Stomach smooth muscle (tissue), 2 donors: ENCODE results near the gene PRKAG3.
A peak's percentile ranks its signal among the peaks of the same experiment; 100 is the strongest.

Experiments used
- H3K27ac ChIP-seq: one replicate; pipeline ENCODE4 v1.7.0; 2013; ENCODE audit warnings: mild to moderate bottlenecking, low read length, inconsistent platforms
- H3K27me3 ChIP-seq, 2 donors: one replicate each; pipeline ENCODE4 v1.7.0; 2013; ENCODE audit warnings: low read length in 2 of 2; ENCODE audit not compliant: insufficient read depth in 2 of 2, control insufficient read depth in 1 of 2
- H3K36me3 ChIP-seq, 2 donors: one replicate each; pipeline ENCODE4 v1.7.0; 2013; ENCODE audit warnings: low read length in 2 of 2; ENCODE audit not compliant: control insufficient read depth in 2 of 2, insufficient read depth in 2 of 2
- H3K4me1 ChIP-seq: one replicate; pipeline ENCODE4 v1.7.0; 2013; ENCODE audit warnings: low read length; ENCODE audit not compliant: control insufficient read depth, insufficient read depth
- H3K4me3 ChIP-seq, 2 donors: one replicate each; pipeline ENCODE4 v1.7.0; 2013; ENCODE audit warnings: low read length in 2 of 2
- H3K9ac ChIP-seq, 2 donors: one replicate each; pipeline ENCODE4 v1.7.0; 2013; ENCODE audit warnings: low read length in 2 of 2, mild to moderate bottlenecking in 1 of 2
- H3K9me3 ChIP-seq, 2 donors: one replicate each; pipeline ENCODE4 v1.7.0; 2013; ENCODE audit warnings: low read length in 2 of 2; ENCODE audit not compliant: control insufficient read depth in 2 of 2
- donor health status: healthy.
- donor health status: Pancreatic carcinoma.

PRKAG3 gene

GRCh38 chr2:218875692-218876246, 44.2 kb upstream of the PRKAG3 start:
- Histone ChIP-seq H3K27ac (no peak overlapping the region), H3K27me3 (peaks cover 72 to 89% of the 10 kb centered on the region in 2 donors), H3K9me3 (no peaks in the 10 kb centered on the region), H3K4me1 (peaks cover 18% of the 10 kb centered on the region), H3K36me3 (no peaks in the 10 kb centered on the region), H3K4me3 (no peak overlapping the region), H3K9ac (no peak overlapping the region)

GRCh38 chr2:218873359-218874194, 42.0 kb upstream of the PRKAG3 start:
- Histone ChIP-seq H3K4me3 (no peak overlapping the region), H3K27ac (no peak overlapping the region), H3K27me3 (peaks cover 72 to 74% of the 10 kb centered on the region in 2 donors), H3K36me3 (no peaks in the 10 kb centered on the region), H3K9ac (no peak overlapping the region), H3K9me3 (no peaks in the 10 kb centered on the region), H3K4me1 (peaks cover 9% of the 10 kb centered on the region)

DNA sequence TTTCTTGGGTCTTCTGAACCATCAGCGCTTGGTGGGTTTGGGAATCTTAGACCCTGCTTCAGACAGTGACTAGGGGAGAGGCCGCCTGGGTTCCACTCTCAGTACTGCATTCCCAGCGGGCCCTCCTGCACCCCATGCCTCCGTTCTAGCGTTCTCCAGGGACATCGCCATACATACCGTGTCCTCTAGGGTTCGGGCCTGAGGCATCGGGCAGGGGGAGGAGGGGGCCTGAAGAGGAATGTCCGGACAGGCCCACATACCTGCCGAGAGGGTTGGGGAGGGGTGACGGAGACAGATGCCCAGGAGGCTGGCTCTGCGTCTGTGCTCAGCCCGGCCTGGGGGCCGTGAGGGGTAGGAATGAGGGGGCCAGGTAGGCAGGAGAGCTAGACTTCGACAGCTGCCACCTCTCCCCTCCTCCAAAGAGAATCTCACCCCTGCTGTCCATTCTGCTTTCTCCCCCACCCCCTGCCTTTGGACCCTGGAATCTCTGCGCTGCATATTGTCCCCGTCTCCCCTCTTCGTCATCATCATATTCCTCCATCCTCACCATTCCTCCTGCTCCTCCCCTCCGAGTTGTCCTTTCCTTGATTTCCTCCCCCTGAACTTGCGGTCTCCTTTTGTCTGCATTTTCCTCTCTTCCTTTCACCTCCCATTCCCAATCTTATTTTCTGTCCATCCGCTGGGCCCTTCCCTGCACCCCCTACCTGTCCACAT, 41.2 kb upstream of the PRKAG3 start:
- Histone ChIP-seq H3K4me3 (no peak overlapping the region), H3K36me3 (no peaks in the 10 kb centered on the region), H3K27ac (no peak overlapping the region), H3K9me3 (no peaks in the 10 kb centered on the region), H3K27me3 (peaks cover 71 to 74% of the 10 kb centered on the region in 2 donors), H3K9ac (no peak overlapping the region), H3K4me1 (peaks cover 13% of the 10 kb centered on the region)

- H3K9me3 ChIP-seq = no peaks in the 10 kb centered on the region
- H3K4me1 ChIP-seq = peaks cover 13% of the 10 kb centered on the region
- H3K9ac ChIP-seq = no peak overlapping the region
- H3K36me3 ChIP-seq = no peaks in the 10 kb centered on the region
- H3K27me3 ChIP-seq = peaks cover 65% of the 10 kb centered on the region in 2 donors
- H3K27ac ChIP-seq = no peak overlapping the region
- peak overlapping the region; percentile 8 to 22 for H3K4me3 ChIP-seq
These were observed 40.0 kb upstream of the PRKAG3 start for GRCh38 chr2:218871345-218872302.

- Histone ChIP-seq H3K36me3 (no peaks in the 10 kb centered on the region), H3K4me1 (peaks cover 13% of the 10 kb centered on the region), H3K27me3 (peaks cover 62 to 64% of the 10 kb centered on the region in 2 donors), H3K27ac (no peak overlapping the region), H3K9me3 (no peaks in the 10 kb centered on the region), H3K9ac (no peak overlapping the region), H3K4me3 (peak overlapping the region; percentile 8 to 22)
These were observed 39.4 kb upstream of the PRKAG3 start for GRCh38 chr2:218870984-218871344.

DNA sequence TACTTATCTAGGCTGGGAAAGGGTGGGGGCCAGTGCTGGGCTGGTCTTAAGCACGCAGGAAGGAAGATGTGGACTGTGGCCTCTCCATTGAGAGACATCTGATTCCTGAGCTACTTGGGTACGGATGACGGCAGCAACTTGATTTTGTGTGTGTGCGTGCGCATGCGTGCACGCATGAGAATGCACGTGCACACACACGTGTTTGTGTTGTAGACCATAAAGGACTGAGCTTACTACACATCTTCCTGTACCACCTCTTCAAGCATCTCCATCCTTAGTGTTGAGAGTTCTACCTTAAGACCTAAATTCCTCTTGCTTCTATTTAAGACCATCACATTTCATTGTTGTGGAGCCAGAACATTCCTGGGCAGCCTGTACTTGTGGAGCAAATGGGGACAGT, 37.5 kb upstream of the PRKAG3 start:
- Histone ChIP-seq H3K9ac (no peak overlapping the region), H3K27me3 (peaks cover 66 to 68% of the 10 kb centered on the region in 2 donors)

GRCh38 chr2:218867900-218868299, 36.3 kb upstream of the PRKAG3 start:
- H3K4me1 ChIP-seq = peaks cover 11% of the 10 kb centered on the region
- H3K9me3 ChIP-seq = no peaks in the 10 kb centered on the region
- no peak overlapping the region for H3K9ac ChIP-seq
- H3K4me3 ChIP-seq = no peak overlapping the region
- no peak overlapping the region for H3K27ac ChIP-seq
- H3K27me3 ChIP-seq = peaks cover 64 to 65% of the 10 kb centered on the region in 2 donors
- no peaks in the 10 kb centered on the region for H3K36me3 ChIP-seq

More for the DNA sequence above, 37.5 kb upstream of the PRKAG3 start:
- no peak overlapping the region for H3K4me3 ChIP-seq
- no peaks in the 10 kb centered on the region for H3K36me3 ChIP-seq
- no peak overlapping the region for H3K27ac ChIP-seq
- H3K4me1 ChIP-seq = peaks cover 15% of the 10 kb centered on the region
- no peaks in the 10 kb centered on the region for H3K9me3 ChIP-seq

- Histone ChIP-seq H3K4me3 (no peak overlapping the region), H3K27me3 (peaks cover 59 to 62% of the 10 kb centered on the region in 2 donors)
These were observed 34.4 kb upstream of the PRKAG3 start for GRCh38 chr2:218865999-218866398.

GRCh38 chr2:218865396-218865795, 33.8 kb upstream of the PRKAG3 start:
- Histone ChIP-seq H3K36me3 (no peaks in the 10 kb centered on the region), H3K27me3 (peaks cover 57 to 63% of the 10 kb centered on the region in 2 donors), H3K9ac (no peak overlapping the region), H3K4me1 (peaks cover 12% of the 10 kb centered on the region), H3K4me3 (no peak overlapping the region), H3K9me3 (no peaks in the 10 kb centered on the region), H3K27ac (no peak overlapping the region)

More at GRCh38 chr2:218865999-218866398, 34.4 kb upstream of the PRKAG3 start:
- H3K4me1 ChIP-seq = peaks cover 7% of the 10 kb centered on the region
- H3K27ac ChIP-seq = no peak overlapping the region
- H3K9me3 ChIP-seq = no peaks in the 10 kb centered on the region
- H3K36me3 ChIP-seq = no peaks in the 10 kb centered on the region
- H3K9ac ChIP-seq = no peak overlapping the region

GRCh38 chr2:218863021-218863520, 31.5 kb upstream of the PRKAG3 start:
- Histone ChIP-seq H3K4me3 (no peak overlapping the region), H3K9ac (no peak overlapping the region), H3K36me3 (no peaks in the 10 kb centered on the region), H3K4me1 (peaks cover 21% of the 10 kb centered on the region), H3K27ac (no peak overlapping the region), H3K9me3 (no peaks in the 10 kb centered on the region), H3K27me3 (peaks cover 59 to 75% of the 10 kb centered on the region in 2 donors)
